ENCODE measurements around the gene SUPT20HL1.

The SUPT20HL1 gene

GRCh38 chrX:24391389-24391788, 30.9 kb downstream of the SUPT20HL1 start:
- Histone ChIP-seq H3K27ac (no peak overlapping the region), H3K4me3 (no peak overlapping the region)
- TF ChIP-seq CTCF (IDR thresholded peaks at IDR 0.05), result no peak
- DNase-seq (ENCODE audit: low spot score), result no peak

- TF ChIP-seq CTCF (IDR thresholded peaks at IDR 0.05), result no peak
- DNase-seq (ENCODE audit: low spot score), result no peak
- no peak overlapping the region for H3K4me3 ChIP-seq
Measured at GRCh38 chrX:24391843-24392242, 31.4 kb downstream of the SUPT20HL1 start.

GRCh38 chrX:24392709-24393108, 32.3 kb downstream of the SUPT20HL1 start:
- Histone ChIP-seq H3K4me3 (no peak overlapping the region), H3K27ac (no peak overlapping the region)
- TF ChIP-seq CTCF (IDR thresholded peaks at IDR 0.05), result no peak
- no peak for DNase-seq (ENCODE audit: low spot score)

More at GRCh38 chrX:24391843-24392242, 31.4 kb downstream of the SUPT20HL1 start:
- H3K27ac ChIP-seq, result no peak overlapping the region

GRCh38 chrX:24395775-24396174, 35.3 kb downstream of the SUPT20HL1 start:
- TF ChIP-seq CTCF (IDR thresholded peaks at IDR 0.05), result peak; percentile 75
- no peak for DNase-seq (ENCODE audit: low spot score)
- peak overlapping the region; percentile 38 for H3K4me3 ChIP-seq
- H3K27ac ChIP-seq, result peak overlapping the region; percentile 58 to 77

- TF ChIP-seq CTCF (IDR thresholded peaks at IDR 0.05), result no peak
- Histone ChIP-seq H3K27ac (peak overlapping the region; percentile 58 to 77), H3K4me3 (peak overlapping the region; percentile 38)
- no peak for DNase-seq (ENCODE audit: low spot score)
Measured at GRCh38 chrX:24396236-24396930, 35.9 kb downstream of the SUPT20HL1 start.

GRCh38 chrX:24396931-24397279, 36.5 kb downstream of the SUPT20HL1 start:
- H3K4me3 ChIP-seq, result no peak overlapping the region
- no peak for DNase-seq (ENCODE audit: low spot score)
- peak overlapping the region; percentile 36 to 77 for H3K27ac ChIP-seq
- no peak for TF ChIP-seq CTCF (IDR thresholded peaks at IDR 0.05)

GRCh38 chrX:24398766-24399165, 38.3 kb downstream of the SUPT20HL1 start:
- Histone ChIP-seq H3K27ac (peak overlapping the region in 1 of 2 donors; percentile 77), H3K4me3 (no peak overlapping the region)
- TF ChIP-seq CTCF (IDR thresholded peaks at IDR 0.05), result no peak
- no peak for DNase-seq (ENCODE audit: low spot score)
